GM21619 (cell line): Measurements from ENCODE around the gene DGKB.

ENCODE experiments used
- ATAC-seq: cut with Tn5 transposase; IDR thresholded peaks from one replicate; pipeline ENCODE4 v1.9.1; 2021; ENCODE audit not compliant: unreplicated experiment

The DGKB gene

GRCh38 chr7:14233868-14234369, 668.6 kb downstream of the DGKB start:
- no peak for ATAC-seq

- no peak for ATAC-seq
These were observed 669.3 kb downstream of the DGKB start for GRCh38 chr7:14233076-14233867.

GRCh38 chr7:14229047-14229446, 673.5 kb downstream of the DGKB start:
- ATAC-seq: no peak

- no peak for ATAC-seq
These were observed 674.2 kb downstream of the DGKB start for GRCh38 chr7:14228341-14228740.

GRCh38 chr7:14226126-14226525, 676.4 kb downstream of the DGKB start:
- no peak for ATAC-seq

GRCh38 chr7:14219125-14219524, 683.4 kb downstream of the DGKB start:
- ATAC-seq: no peak

- no peak for ATAC-seq
These were observed 684.2 kb downstream of the DGKB start for GRCh38 chr7:14218338-14218737.

GRCh38 chr7:14209896-14210484, 692.6 kb downstream of the DGKB start:
- no peak for ATAC-seq

GRCh38 chr7:14207711-14208110, 694.8 kb downstream of the DGKB start:
- ATAC-seq: no peak

- ATAC-seq: no peak
These were observed 695.4 kb downstream of the DGKB start for GRCh38 chr7:14207138-14207537.

- no peak for ATAC-seq
These were observed 696.4 kb downstream of the DGKB start for GRCh38 chr7:14206121-14206520.

GRCh38 chr7:14201353-14201752, 701.2 kb downstream of the DGKB start:
- no peak for ATAC-seq

- no peak for ATAC-seq
These were observed 703.2 kb downstream of the DGKB start for GRCh38 chr7:14199336-14199735.

- ATAC-seq: no peak
These were observed 705.3 kb downstream of the DGKB start for GRCh38 chr7:14197280-14197679.

GRCh38 chr7:14196555-14196954, 706.0 kb downstream of the DGKB start:
- no peak for ATAC-seq

- no peak for ATAC-seq
These were observed 706.7 kb downstream of the DGKB start for GRCh38 chr7:14195871-14196270.

GRCh38 chr7:14195079-14195478, 707.5 kb downstream of the DGKB start:
- ATAC-seq: no peak

GRCh38 chr7:14191686-14192098, 710.9 kb downstream of the DGKB start:
- no peak for ATAC-seq

- ATAC-seq: no peak
These were observed 718.2 kb downstream of the DGKB start for GRCh38 chr7:14184292-14184864.

GRCh38 chr7:14179781-14180180, 722.8 kb downstream of the DGKB start:
- ATAC-seq: no peak

- no peak for ATAC-seq
These were observed 724.7 kb downstream of the DGKB start for GRCh38 chr7:14177876-14178275.

- ATAC-seq: no peak
These were observed 731.7 kb downstream of the DGKB start for GRCh38 chr7:14170872-14171271.
